HL-60/S4 treated with retinoic acid at 250 ng/mL for 4 days and 3 days (cell line): ENCODE measurements around the gene C2CD2.

Experiments
- in situ Hi-C: fragments of 300-500 bp; cut with MboI; formaldehyde crosslinking; loops from 2 replicates; pipeline ENCODE4 v1.7.0; 2022; ENCODE audit warnings: low sequenced_read_pairs

Gene C2CD2

GRCh38 chr21:41892726-41893125 is 61.1 kb downstream of the C2CD2 start:
- in situ Hi-C loops = no loop called here

DNA sequence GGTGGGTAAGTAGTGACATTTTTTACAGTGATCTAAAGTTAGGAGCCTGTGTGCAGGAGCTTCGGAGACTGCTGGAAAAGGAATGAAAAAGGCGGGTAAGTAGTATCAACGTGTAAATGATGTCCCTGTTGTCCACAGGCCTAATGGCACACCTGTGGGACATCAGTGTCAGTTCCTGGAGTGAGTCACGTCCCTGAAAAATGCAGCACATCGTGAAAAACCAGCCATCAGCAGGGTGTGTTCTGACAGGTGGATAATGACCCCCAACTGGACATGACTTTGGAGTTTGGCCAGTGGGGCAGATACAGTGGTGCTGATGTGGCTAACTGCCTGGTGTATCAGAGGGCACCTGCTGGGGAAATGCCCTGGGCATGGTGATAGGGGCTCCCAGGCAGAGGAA is 62.7 kb downstream of the C2CD2 start:
- in situ Hi-C loops = no loop called here

GRCh38 chr21:41890355-41890754 is 63.5 kb downstream of the C2CD2 start:
- in situ Hi-C loops = no loop called here

DNA sequence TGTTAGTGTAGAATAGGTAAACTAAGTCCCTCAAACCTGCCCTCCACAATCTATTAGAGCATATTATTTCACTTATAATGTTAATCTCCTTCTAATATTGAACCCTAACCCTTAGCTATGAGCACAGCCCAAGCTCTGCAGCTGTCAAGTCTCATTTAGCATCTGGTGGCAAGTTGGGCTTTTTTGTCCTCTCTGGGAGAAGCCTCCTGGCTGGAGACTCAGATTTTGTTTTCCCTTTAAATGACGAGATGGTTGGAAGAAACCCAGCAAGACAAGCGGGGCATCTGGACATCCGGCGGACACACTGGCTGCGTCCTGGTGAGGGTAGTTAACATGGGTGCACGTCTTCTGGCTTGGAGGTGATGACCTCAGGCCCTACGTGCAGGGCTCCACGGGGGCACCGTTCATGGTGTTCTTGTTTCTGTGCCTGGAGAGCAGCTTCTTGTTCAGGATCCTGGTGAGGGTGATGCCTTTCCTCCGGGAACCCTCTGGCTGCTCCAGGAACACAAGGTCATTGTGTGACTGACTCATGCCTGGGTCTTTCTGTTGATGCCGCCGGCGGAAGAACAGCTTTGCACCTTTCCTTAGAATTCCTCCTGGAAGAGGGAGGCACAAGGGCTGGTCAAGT is 65.0 kb downstream of the C2CD2 start:
- in situ Hi-C loops = no loop called here

DNA sequence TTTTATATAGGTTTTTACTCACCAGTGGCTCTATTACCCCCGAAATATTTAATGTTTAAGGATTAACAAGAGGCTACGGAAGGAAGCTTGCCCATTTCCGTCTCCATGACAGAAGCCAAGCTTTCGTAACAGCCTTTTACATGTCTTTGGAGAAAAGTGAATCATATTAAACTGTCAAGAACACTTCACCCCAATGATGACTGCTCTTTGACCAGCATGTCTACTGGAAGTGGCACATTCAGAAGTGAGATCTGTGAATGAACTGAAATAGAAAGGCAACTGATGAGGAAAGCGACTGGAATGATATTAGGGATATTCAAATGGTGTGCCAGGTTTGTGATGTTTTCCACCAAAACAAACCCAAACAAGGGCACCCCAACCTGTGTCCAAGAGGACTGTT is 66.2 kb downstream of the C2CD2 start:
- in situ Hi-C loops = no loop called here

- in situ Hi-C loops = no loop called here
Measured at GRCh38 chr21:41886328-41886727, 67.5 kb downstream of the C2CD2 start.

DNA sequence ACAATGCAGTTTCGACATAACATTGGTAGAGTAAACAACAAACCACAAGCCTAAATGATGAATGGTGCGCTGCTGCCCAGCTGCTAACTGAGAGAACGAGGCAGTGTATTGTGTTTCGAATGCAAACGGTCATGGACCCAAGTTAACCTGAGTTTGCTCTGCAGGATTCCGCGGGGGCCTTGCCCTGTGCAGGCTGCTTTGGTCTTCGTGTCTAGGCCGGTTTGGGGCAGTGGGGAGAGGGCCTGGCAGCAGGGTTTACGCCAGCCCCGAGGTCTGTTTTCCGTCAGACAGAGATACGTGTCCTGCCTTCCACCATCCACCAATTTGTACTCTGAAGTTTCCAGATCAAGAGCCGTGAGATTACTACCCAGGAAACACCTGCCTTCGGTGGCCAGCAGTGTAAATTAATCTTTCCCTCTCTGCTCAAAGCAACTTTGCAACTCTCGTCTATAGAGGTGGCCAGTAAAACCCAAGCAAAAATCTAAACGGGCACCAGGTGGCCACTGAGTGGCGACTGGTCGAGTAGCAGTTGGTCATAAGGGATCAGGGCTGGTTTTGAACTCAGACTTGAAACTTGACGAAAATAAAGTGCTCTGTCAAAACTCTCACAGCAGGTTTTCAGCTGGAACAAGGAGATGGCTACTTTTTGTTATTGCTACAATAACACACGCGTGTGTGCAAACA is 68.3 kb downstream of the C2CD2 start:
- in situ Hi-C loops = no loop called here

- in situ Hi-C loops = no loop called here
Measured at GRCh38 chr21:41884501-41885030, 69.3 kb downstream of the C2CD2 start.

- in situ Hi-C loops = no loop called here
Measured at GRCh38 chr21:41883582-41883981, 70.2 kb downstream of the C2CD2 start.

- in situ Hi-C loops = no loop called here
Measured at GRCh38 chr21:41881051-41881450, 72.8 kb downstream of the C2CD2 start.

GRCh38 chr21:41880153-41880552 is 73.7 kb downstream of the C2CD2 start:
- in situ Hi-C loops = no loop called here

DNA sequence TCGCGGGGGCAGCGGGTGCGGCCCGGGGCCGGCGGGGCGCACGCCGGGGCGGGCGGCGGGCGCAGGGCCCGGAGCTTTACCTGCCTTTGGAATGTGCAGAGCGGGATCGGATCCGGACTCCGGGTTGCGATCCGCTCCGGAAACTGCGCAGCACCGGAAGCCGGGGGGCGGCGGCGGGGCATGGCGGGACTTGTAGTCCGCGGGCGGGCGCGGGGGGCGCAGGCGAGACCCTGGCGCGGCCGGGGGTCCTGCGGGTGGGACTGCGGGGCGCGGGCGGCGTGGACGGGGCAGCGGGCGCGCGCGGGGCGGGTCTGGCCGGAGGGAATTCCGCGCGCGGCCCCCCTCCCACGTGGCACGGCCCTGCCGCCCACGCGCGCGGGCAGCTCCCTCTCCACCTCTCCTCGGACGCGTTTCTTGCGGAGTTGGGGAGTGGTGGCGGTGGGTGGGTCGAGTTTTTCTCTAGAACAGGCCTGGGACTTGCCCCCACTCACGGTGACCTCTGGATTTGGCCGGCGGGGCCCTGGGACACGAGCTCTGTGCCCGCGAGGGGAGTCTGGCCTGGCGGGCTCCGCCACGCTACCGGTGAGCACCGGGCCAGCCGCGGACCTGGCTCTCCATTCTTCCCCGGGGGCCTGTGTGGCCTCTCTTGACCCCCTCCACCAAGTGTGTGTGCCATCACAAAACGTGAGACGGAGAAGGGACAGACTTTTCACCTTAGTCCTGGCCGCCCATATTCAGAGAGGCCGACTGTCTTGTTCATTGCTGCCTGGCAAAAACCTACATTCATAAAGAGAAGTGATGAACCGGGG is 74.4 kb downstream of the C2CD2 start, which contains the start of gene PRDM15:
Gene PRDM15, minus strand, starts transcription at position 155 of the 809 bp plus-strand sequence. CDS start 18,981 bp downstream, outside the sequence.
- in situ Hi-C loops = no loop called here

DNA sequence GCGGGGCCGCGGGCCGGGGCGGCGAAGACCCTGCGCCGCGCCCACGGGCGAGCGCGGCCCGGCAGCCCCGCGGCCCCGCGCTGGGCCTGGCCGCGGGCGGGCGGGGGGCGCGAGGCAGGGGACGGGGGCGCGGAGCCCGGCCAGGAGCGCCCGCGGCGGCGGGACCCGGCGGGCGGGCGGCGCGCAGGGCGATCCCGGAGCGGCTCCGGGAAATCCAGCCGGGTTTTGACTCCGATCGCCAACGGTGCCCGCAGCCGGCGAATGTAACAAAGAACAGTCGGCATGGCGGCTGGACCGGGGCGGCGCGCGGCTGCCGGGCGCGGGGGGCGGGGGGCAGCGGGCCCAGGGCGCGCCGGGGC is 75.0 kb downstream of the C2CD2 start:
- in situ Hi-C loops = no loop called here

DNA sequence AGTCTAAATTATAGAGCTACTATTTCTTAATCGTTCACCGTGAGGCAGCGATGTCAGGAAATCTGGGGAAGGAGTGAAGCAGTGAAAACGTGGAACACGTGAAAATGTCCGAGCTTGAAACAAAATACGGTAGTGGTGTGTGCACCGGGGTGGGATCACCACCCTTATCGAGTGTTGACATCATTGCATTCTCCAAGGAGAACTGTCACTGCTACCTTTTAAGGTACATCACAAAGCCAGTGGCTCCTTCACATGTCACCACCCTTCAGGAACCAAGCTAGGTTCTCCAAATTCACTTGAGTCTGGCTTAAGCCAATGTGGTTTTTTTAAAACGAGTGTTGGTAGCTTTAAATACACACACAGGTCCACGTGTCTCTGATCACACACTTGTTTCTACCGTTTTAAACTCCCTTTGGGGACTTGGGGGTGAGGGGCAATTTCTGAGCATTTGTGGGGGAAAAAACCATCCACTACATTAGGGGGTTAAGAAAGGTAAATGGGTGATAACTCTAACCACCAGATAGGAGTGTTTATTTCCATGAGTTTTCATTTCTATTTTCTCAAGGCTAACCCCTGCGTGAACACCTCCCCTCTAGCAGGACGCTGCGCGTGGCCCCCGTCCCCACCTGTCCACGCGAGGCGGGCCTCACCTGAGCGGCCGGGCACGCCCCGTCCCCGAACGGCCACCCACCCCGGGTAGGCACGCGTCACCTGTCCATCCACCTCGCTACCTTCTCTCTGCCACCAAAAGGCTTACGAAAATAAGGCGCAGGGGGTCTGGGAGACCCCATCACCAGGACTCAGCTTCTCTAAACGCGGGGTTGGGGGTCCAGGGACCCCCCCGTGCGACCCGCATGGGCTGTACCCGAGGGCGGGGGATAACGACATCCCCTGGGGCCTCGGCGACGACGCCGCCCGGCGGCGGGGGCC is 75.7 kb downstream of the C2CD2 start:
- in situ Hi-C loops = no loop called here

DNA sequence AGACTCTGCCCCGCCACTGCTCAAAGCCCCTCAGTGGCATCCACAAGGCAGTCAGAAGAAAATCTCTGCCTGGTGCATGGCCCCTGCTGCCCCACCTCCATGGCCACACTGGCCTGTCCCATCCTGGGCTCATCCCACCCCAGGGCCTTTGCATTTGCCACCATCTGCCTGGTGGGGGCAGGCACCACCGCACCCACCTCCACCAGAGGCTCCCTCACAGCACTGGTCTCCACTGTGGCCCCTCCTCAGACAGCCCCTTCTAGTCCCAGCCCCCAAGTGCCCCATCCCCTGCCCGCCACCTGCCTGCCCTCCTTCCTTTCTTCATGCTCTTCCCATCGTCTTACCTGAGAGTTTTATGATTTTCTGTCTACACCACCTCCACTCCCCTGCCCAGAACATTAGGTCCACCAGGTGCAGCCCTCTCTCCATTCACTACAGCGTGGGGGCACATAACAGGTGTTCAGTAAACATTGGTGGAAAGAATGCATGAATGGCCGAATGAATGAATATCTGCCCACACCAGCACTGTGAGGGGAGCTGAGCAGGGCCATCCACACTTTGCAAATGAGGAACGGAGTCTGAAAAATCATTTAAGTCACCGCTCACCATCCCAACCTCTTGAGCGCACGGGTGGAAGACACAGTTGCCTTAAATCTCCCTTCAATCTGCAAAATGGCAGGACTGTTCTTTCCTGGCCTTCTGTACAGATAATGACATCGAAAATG is 76.7 kb downstream of the C2CD2 start:
- in situ Hi-C loops = no loop called here

GRCh38 chr21:41876396-41876795 is 77.4 kb downstream of the C2CD2 start:
- in situ Hi-C loops = no loop called here

DNA sequence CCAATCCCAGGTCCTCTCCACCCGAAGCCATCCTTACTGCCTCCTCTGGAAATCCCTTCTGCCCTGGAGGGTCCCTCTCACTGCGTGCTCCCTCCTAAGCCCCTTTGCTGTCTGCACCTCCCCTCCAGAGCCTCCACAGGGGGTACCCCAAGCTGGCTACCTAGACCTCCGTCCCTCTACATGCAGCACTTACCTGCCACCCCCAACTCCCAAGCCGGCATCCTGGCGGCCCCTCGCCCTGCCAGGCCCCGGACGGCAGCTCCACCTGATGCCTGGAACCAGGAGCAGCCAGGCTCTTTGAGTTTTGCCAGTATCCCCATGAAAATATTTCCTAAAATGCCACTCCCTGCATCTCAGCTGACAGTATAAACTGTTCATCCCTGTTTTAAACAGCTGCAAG is 78.7 kb downstream of the C2CD2 start:
- in situ Hi-C loops = no loop called here

DNA sequence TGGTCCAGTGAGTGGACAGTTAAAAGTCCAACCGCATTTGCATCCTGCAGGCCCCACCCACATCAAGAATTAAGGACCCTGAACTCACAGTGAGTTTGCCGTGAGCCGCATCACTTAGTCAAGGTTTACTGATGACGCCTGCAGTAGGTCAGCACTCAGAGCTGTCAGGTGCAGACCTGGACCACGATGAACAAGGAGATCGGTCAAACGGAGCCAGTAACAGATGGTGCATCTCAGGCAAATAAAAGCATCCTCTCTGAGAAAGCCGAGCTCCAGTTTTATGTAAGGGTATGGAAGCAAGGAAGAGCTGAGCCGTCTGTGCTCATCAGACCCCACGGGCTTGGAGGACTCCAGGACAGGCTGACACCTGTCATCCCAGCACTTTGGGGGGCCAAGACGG is 79.2 kb downstream of the C2CD2 start:
- in situ Hi-C loops = no loop called here

DNA sequence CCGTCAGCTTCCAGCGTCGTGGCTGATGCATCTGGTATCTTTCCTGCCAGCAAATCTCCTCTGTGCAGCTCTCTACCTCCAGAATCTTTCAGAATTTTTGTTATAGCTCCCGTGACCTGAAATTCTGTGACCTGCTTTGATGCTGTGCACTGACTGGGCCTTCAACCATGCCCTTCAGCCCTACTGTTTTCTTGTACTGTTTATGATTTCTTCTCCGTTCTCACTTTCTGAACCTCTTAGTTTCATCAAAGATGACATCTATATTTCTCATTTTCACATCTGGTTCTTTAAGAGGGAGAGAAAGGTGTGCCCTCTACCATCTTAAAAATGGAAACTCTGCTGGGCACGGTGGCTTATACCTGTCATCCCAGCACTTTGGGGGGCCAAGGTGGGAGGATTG is 80.4 kb downstream of the C2CD2 start:
- in situ Hi-C loops = no loop called here

GRCh38 chr21:41873005-41873404 is 80.8 kb downstream of the C2CD2 start:
- in situ Hi-C loops = no loop called here
